Activated CD4-positive, alpha-beta memory T cell treated with anti-CD3 and anti-CD28 coated beads, Interleukin-2, amount 10 ng/mL, durations not matched to agents 7 days and 5 days (primary cell): ENCODE measurements around the gene ADAMTSL3. TPM values are rescaled to one million over a fixed set of nuclear protein-coding genes. Genes with fewer than 3 reads are reported as not detected.

ENCODE experiments used
- CTCF ChIA-PET: fragments of 350-600 bp; sonication (Branson Sonifier 250); formaldehyde crosslinking; loops from one replicate; lab custom pipeline; 2021; ENCODE audit warnings: antibody characterized with exemption, inconsistent platforms; lab: Charles Lee
- POLR2A ChIA-PET: fragments of 350-600 bp; sonication (Branson Sonifier 250); formaldehyde crosslinking; loops from one replicate; lab custom pipeline; 2021; ENCODE audit warnings: antibody characterized with exemption; lab: Charles Lee
- DNase-seq: peaks from one replicate; pipeline ENCODE4 v3.0.0-alpha.2; 2020
- H3K27ac Mint-ChIP-seq: one replicate; pipeline ENCODE4 v1.8.0; 2021; ENCODE audit warnings: mild to moderate bottlenecking, mixed read lengths
- H3K27me3 Mint-ChIP-seq: one replicate; pipeline ENCODE4 v1.8.0; 2021; ENCODE audit warnings: mixed read lengths
- H3K36me3 Mint-ChIP-seq: one replicate; pipeline ENCODE4 v1.8.0; 2021; ENCODE audit warnings: low read depth, mixed read lengths
- H3K4me1 Mint-ChIP-seq: one replicate; pipeline ENCODE4 v1.8.0; 2021; ENCODE audit warnings: mixed read lengths
- H3K4me3 Mint-ChIP-seq: one replicate; pipeline ENCODE4 v1.8.0; 2021; ENCODE audit warnings: mild to moderate bottlenecking, mixed read lengths
- H3K9me3 Mint-ChIP-seq: one replicate; pipeline ENCODE4 v1.8.0; 2021; ENCODE audit warnings: mixed read lengths
- total RNA-seq, 2 experiments: library from RNA; stranded (reverse); gene quantifications; one replicate each; pipeline ENCODE4 v1.2.3, GENCODE V29; 2021

The ADAMTSL3 gene
- total RNA-seq, 2 experiments from 2014 or later, result not detected

DNA sequence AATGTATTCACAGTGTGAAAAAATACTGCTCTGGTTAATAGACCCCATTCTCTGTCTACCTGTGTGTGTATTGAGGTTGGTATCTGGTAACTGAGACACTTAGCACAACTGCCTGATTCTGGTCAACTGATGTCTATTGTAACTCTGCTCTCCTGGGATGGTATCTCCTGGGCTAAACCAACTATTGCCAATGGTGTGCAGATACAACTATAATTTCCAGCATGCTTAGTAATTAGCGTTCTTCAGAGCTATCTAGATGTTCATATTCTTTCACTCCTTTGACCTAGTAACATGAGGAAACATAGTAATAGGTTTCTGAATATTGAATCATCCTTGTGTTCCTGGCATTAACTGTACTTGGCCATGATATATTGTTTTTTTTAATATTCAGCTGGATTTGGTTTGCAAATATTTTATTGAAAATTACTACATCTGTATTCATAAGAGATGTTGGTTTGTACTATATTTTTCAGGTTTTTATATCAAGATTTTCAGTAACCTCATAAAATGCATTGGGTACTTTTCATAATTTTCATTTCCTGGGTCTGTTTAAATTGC is 16.8 kb downstream of the ADAMTSL3 start:
- Mint-ChIP-seq H3K27me3 (no peaks in the 10 kb centered on the region), H3K4me3 (no peak overlapping the region), H3K36me3 (no peaks in the 10 kb centered on the region), H3K27ac (no peak overlapping the region), H3K9me3 (no peaks in the 10 kb centered on the region), H3K4me1 (no peaks in the 10 kb centered on the region)
- CTCF ChIA-PET, result no interaction called here
- DNase-seq, result no peak
- POLR2A ChIA-PET, result no interaction called here

DNA sequence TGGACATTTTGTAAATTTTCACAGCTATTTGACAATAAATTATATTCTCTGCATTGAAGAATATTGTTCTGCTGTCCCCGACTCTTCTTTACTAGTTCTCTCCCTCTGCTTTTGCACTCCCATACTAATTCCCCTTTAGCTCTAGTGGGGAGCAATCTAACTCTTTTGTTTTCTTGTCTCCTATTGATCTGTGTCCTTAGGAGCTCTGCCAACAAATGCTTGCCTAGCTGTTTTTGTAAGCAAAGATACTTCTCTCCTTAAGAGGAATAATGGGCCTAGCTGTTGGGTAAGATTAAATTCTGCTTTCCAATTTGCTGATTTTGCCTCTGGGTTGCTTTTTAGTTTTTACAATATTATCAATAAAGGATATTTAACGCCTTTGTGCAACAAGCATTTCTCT is 17.7 kb downstream of the ADAMTSL3 start:
- H3K27ac Mint-ChIP-seq, result no peak overlapping the region
- DNase-seq, result no peak
- no peaks in the 10 kb centered on the region for H3K36me3 Mint-ChIP-seq
- POLR2A ChIA-PET, result no interaction called here
- CTCF ChIA-PET, result no interaction called here
- no peaks in the 10 kb centered on the region for H3K27me3 Mint-ChIP-seq
- H3K9me3 Mint-ChIP-seq, result no peaks in the 10 kb centered on the region
- no peaks in the 10 kb centered on the region for H3K4me1 Mint-ChIP-seq
- no peak overlapping the region for H3K4me3 Mint-ChIP-seq

DNA sequence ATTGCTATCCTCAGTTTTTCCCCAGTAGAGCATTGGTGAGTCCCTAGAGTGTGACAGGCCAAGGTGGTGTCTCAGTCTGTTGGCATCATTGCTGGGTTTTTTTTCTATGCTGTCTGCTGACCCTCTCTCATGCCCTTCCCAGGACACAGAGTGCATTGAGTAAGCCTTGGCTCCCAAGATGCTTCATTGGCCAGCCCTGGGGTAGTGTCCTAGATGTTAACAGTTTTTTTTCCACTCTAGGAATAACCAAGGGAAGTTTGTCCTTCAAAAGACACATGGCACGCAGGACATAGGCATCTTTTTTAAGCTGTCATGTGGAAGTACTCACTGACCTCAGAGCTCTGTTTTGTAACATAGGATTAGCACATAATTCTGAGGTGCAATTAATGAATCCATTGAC is 19.5 kb downstream of the ADAMTSL3 start:
- Mint-ChIP-seq H3K27ac (no peak overlapping the region), H3K9me3 (no peaks in the 10 kb centered on the region), H3K4me1 (no peaks in the 10 kb centered on the region), H3K27me3 (no peaks in the 10 kb centered on the region), H3K36me3 (no peaks in the 10 kb centered on the region), H3K4me3 (no peak overlapping the region)
- DNase-seq, result no peak
- ChIA-PET CTCF (no interaction called here), POLR2A (no interaction called here)

DNA sequence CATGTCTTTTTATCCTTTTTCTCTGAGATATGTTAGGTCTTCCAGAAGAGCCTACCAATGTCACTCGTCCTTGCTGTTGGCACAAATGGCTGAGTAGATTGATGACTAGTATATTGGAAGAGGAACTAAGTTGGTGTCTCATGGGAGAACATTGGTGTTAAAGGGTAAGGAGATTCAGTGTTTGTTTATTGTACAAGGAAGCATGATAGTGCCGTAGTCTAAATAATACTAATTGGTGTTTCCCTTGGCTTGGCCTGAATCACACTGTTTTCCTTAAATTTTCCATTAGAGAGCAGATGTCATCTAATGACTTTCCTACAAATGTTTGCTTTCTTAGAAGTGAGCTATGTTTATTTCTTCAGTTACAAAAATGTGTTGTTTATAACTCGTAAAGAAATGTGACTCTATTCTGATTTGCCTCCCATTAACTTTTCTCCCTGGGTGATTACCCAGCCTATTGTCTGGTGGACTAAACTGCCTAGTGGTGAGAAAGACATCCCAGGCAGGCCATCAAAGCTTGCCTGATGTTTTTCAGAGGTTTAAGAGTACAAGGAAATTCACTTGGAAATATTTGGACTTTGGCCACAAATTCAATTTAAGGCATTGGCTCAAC is 28.7 kb downstream of the ADAMTSL3 start:
- Mint-ChIP-seq H3K27ac (no peak overlapping the region), H3K27me3 (no peaks in the 10 kb centered on the region), H3K4me1 (no peaks in the 10 kb centered on the region), H3K9me3 (peaks cover 3% of the 10 kb centered on the region), H3K36me3 (no peaks in the 10 kb centered on the region), H3K4me3 (no peak overlapping the region)
- ChIA-PET POLR2A (no interaction called here), CTCF (no interaction called here)
- no peak for DNase-seq

DNA sequence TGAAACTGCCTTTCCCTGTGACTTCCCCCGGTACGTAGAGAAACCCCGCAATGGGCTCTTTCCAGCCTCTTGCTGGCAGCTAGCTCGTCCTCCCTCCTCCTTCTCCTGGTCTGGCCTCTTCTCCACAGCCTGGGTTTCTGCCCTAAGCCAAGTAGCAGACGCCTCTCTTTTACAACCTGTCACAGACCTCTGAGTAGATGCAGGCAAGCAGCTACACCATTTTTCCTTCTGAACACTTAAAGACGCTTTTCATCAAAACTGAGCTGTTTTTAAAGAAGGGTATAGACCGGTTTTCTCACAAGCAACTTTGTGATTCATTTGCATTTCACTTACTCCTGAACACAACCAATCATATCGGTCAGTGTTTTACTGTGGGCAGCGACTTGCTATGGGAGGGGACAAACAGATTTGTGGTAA is 32.0 kb downstream of the ADAMTSL3 start:
- no peak overlapping the region for H3K27ac Mint-ChIP-seq
- ChIA-PET CTCF (no interaction called here), POLR2A (no interaction called here)
- no peaks in the 10 kb centered on the region for H3K36me3 Mint-ChIP-seq
- H3K4me1 Mint-ChIP-seq, result no peaks in the 10 kb centered on the region
- peaks cover 3% of the 10 kb centered on the region for H3K9me3 Mint-ChIP-seq
- no peaks in the 10 kb centered on the region for H3K27me3 Mint-ChIP-seq
- DNase-seq, result no peak
- no peak overlapping the region for H3K4me3 Mint-ChIP-seq

DNA sequence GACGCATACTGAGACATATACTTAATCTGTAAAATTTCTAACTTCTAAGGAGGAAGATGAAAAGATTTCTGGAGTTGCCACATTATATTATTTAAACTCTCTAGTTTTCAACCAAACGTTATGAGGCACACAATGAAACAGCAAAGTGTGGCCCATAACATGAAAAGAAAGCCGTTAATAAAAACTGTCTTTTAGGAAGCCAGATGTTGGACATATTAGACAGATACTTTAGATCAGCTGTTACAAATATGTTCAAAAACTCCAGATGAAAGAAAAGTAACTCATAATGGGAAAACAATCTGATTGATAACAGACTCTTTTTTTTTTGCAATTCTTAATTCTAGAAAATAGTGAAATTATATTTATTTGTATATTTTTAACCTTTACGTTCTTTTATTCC is 34.3 kb downstream of the ADAMTSL3 start:
- Mint-ChIP-seq H3K4me3 (no peak overlapping the region), H3K27me3 (no peaks in the 10 kb centered on the region), H3K9me3 (peaks cover 2% of the 10 kb centered on the region), H3K27ac (no peak overlapping the region), H3K4me1 (no peaks in the 10 kb centered on the region), H3K36me3 (no peaks in the 10 kb centered on the region)
- ChIA-PET POLR2A (no interaction called here), CTCF (no interaction called here)
- DNase-seq, result no peak

DNA sequence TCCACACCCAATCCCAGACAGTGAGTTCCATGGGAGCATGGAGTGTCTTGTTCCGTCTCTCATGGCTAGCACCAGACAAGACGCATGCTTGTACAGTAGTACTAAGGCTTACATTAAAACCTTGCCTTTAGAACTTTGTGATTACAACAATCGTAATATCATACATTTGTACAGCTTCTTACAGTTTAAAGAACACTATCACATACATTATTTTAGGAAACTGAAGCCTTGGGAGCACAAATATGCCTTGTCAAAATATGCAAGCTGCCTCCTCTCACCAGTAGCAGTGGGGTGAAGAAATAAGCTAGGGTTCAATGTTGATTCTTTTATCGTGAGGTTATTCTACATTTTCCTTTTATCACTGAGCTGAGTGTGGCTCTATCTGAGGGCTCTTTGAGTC is 36.8 kb downstream of the ADAMTSL3 start:
- no peaks in the 10 kb centered on the region for H3K36me3 Mint-ChIP-seq
- H3K4me1 Mint-ChIP-seq, result no peaks in the 10 kb centered on the region
- no peak overlapping the region for H3K4me3 Mint-ChIP-seq
- no peak overlapping the region for H3K27ac Mint-ChIP-seq
- H3K9me3 Mint-ChIP-seq, result peaks cover 3% of the 10 kb centered on the region
- H3K27me3 Mint-ChIP-seq, result no peaks in the 10 kb centered on the region
- no peak for DNase-seq
- ChIA-PET CTCF (no interaction called here), POLR2A (no interaction called here)

DNA sequence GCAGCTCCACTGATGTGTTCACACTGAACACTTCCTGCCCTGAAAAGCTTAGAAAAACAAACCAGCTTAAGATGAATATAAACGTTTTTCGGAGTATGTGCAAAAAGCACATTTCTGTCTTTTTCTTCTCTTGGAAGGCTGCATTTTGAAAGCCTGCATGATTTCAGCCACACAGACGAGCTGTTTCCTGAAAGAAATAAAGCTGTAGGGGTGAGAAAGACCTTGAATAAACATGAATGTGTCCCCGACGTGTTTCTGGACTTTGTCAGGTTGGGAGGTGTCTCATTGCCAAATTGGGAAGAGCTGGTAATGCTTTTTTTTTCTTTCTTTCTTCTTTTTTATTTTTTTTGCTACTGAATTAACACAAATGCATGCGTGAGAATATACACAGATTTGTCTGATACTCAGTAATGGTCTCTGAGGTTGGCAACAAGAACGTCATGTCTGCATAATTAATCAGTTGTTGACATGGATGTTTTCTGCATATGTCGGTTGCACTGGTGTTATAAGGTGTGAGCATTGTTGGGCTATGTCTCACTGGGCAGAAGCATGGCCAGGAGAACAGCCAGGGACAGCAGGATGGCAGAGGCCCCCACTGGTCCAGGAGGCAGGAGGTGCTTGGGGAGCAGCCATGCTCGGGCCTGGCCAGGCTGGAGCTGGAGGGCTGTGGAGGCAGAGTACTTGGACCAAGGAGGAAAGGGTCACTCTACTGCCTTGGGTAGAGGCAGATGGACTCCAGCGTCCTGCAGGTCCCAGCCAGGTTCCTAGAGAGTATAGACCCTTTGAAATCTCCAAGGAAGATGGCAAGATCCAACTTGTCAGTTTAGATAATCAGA is 39.0 kb downstream of the ADAMTSL3 start:
- Mint-ChIP-seq H3K27me3 (no peaks in the 10 kb centered on the region), H3K27ac (no peak overlapping the region), H3K4me1 (no peaks in the 10 kb centered on the region), H3K36me3 (no peaks in the 10 kb centered on the region), H3K4me3 (no peak overlapping the region), H3K9me3 (peaks cover 3% of the 10 kb centered on the region)
- ChIA-PET CTCF (no interaction called here), POLR2A (no interaction called here)
- no peak for DNase-seq

DNA sequence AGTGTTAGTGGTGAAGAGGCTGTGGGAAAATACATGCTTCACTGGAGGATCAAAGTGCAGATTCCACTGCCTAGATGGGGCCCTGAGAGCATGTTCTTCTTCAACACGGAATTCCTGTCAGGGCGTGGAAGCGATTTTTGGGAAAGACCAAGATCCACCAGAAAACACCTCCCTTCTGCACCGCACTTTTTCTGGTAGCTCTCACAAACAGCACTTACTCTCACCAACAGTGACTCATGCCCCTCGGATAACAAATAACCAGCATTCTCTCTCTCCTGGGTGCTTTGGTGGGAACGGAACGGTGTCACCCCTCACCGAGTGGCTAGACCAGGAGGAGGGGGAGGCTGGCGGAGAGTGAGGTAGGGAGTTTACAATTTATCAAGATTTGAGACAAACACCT is 40.1 kb downstream of the ADAMTSL3 start:
- no peaks in the 10 kb centered on the region for H3K27me3 Mint-ChIP-seq
- H3K4me1 Mint-ChIP-seq, result no peaks in the 10 kb centered on the region
- peaks cover 3% of the 10 kb centered on the region for H3K9me3 Mint-ChIP-seq
- ChIA-PET POLR2A (no interaction called here), CTCF (no interaction called here)
- no peaks in the 10 kb centered on the region for H3K36me3 Mint-ChIP-seq
- no peak overlapping the region for H3K4me3 Mint-ChIP-seq
- H3K27ac Mint-ChIP-seq, result no peak overlapping the region
- DNase-seq, result no peak

DNA sequence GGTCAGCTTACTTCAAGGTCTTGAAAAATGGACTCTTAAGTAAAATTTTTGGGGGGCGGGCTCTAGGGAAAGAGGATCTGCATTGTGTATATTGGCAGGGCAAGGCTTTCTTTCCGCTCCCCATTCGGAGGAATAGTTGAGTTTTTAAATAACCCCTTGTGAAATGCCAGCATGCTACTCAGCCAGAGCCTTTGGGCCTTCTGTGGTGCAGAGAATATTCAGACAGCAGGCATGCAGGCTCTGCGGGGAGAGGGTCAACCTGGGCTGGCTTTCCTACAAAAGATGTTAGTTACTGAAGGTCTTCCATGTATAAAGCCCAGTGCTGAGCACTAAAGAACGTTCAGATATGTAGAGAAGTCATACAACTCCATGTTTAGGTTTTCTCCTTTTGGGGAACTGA is 40.6 kb downstream of the ADAMTSL3 start:
- CTCF ChIA-PET, result no interaction called here
- DNase-seq, result no peak
- POLR2A ChIA-PET, result no interaction called here
- Mint-ChIP-seq H3K4me1 (no peaks in the 10 kb centered on the region), H3K4me3 (no peak overlapping the region), H3K27me3 (no peaks in the 10 kb centered on the region), H3K27ac (no peak overlapping the region), H3K9me3 (peaks cover 3% of the 10 kb centered on the region), H3K36me3 (no peaks in the 10 kb centered on the region)

DNA sequence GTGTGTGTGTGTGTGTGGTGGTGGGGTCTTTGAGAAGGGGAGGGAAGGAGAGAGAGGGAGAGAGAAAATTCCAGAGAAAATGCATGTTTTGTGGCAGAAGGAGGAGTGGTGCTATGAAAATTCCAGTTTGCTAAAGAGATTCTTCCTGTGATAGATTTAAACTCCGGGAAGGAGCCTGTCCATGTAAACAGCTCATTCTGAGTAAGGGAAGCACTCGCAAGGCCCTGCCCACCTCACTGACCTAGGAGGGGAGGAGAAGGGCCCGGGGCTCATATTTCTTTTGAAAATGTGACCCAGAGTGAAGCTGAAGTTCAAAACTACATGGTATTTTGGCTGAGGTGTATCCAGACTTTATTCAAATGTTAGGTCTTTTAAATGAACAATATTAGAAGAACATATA is 41.3 kb downstream of the ADAMTSL3 start:
- Mint-ChIP-seq H3K4me3 (no peak overlapping the region), H3K36me3 (no peaks in the 10 kb centered on the region), H3K9me3 (peaks cover 3% of the 10 kb centered on the region), H3K4me1 (no peaks in the 10 kb centered on the region), H3K27ac (no peak overlapping the region), H3K27me3 (no peaks in the 10 kb centered on the region)
- DNase-seq, result no peak
- ChIA-PET POLR2A (no interaction called here), CTCF (no interaction called here)

DNA sequence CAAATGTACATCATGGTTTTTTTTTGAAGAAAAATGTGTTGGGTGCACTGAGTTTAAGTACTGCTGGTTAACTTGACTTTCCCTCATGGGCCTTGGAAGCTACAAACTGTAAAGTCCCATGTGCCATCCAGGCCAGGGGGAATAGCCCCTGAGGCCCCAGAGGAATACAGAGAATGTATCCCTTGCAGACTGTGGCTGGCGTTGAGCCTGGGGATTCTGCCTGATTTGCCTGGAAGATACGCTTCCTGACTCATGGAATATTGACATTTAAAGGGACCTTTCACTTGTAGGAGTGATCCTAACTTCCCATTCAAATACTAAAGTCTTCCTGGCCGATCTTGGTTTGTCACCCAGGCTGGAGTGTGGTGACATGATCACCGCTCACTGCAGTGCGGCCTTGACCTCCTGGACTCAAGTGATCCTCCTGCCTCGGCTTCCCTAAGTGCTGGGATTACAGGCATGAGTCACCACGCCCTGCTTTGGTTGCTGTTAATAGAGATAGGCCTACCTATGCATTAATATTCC is 42.0 kb downstream of the ADAMTSL3 start:
- POLR2A ChIA-PET, result no interaction called here
- Mint-ChIP-seq H3K9me3 (peaks cover 3% of the 10 kb centered on the region), H3K36me3 (no peaks in the 10 kb centered on the region), H3K4me3 (no peak overlapping the region), H3K27ac (no peak overlapping the region), H3K4me1 (no peaks in the 10 kb centered on the region), H3K27me3 (no peaks in the 10 kb centered on the region)
- CTCF ChIA-PET, result no interaction called here
- no peak for DNase-seq

DNA sequence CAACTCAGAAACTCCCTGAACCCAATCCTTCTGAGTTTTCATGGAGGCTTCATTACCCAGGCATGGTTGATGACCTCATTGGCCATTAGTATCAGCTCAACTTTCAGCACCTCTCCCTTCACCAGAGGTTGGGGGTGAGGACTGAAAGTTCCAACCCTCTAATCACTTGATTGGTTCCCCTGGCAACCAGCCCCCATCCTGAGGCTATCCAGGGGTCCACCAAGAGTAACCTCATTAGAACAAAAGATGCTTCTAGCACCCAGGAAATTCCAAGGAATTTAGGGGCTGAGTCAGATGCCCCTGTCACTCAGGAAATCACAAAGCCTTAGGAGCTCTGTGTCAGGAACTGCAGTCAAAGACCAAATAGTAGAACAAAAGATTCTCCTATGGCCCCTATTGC is 43.8 kb downstream of the ADAMTSL3 start:
- H3K4me1 Mint-ChIP-seq, result no peaks in the 10 kb centered on the region
- ChIA-PET POLR2A (no interaction called here), CTCF (no interaction called here)
- no peaks in the 10 kb centered on the region for H3K27me3 Mint-ChIP-seq
- H3K36me3 Mint-ChIP-seq, result no peaks in the 10 kb centered on the region
- DNase-seq, result no peak
- no peak overlapping the region for H3K4me3 Mint-ChIP-seq
- H3K9me3 Mint-ChIP-seq, result peaks cover 3% of the 10 kb centered on the region
- no peak overlapping the region for H3K27ac Mint-ChIP-seq
